ENCODE results near the gene YIF1B.
"Not testable (repeated sequence)": the region's sequence is repeated elsewhere in the genome, so short reads cannot be mapped to it uniquely, and the experiment has no call there.

The YIF1B gene, protein sequence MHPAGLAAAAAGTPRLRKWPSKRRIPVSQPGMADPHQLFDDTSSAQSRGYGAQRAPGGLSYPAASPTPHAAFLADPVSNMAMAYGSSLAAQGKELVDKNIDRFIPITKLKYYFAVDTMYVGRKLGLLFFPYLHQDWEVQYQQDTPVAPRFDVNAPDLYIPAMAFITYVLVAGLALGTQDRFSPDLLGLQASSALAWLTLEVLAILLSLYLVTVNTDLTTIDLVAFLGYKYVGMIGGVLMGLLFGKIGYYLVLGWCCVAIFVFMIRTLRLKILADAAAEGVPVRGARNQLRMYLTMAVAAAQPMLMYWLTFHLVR

DNA sequence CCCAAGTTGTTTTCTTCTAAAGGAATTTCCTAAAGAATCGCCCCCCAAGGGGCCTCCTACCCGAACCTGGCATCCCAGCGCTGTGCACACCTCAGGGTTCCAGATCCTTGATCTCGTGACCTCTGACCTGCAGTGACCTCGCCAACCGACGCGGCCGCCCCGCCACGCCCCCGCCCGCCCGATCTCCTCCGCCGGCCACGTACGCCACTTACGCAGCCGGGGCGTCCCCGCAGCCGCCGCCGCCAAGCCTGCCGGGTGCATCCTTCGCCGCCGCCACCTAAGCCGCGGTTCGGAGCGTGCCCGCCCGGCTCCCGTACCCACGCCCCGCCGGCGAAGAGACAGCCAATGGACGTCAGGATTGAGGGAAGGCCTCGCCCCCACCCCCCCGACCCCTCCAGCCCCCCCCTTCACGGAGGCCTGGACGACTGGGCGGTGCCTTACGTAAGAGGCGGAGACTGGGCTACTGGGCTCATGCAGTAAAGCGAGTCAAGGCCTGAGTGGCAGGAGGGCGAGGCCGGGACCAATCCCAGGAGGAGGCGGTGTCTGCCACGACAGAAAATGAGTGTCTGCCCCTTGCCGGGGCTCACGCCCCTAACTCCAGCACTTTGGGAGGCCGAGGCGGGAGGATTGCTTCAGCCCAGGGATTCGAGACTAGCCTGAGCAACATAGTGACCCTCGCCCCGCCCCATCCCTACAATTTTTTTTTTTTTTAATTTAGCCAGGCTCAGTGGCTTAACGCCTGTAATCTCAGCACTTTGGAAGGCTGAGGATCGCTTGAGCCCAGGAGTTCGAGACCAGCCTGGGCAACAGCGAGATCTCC, at the start of gene YIF1B:
TSS of gene YIF1B (minus strand) at position 291 of the 820 bp plus-strand sequence. CDS start at position 261, 30 bp downstream.
- DNase-seq: peak; percentile 97

DNA sequence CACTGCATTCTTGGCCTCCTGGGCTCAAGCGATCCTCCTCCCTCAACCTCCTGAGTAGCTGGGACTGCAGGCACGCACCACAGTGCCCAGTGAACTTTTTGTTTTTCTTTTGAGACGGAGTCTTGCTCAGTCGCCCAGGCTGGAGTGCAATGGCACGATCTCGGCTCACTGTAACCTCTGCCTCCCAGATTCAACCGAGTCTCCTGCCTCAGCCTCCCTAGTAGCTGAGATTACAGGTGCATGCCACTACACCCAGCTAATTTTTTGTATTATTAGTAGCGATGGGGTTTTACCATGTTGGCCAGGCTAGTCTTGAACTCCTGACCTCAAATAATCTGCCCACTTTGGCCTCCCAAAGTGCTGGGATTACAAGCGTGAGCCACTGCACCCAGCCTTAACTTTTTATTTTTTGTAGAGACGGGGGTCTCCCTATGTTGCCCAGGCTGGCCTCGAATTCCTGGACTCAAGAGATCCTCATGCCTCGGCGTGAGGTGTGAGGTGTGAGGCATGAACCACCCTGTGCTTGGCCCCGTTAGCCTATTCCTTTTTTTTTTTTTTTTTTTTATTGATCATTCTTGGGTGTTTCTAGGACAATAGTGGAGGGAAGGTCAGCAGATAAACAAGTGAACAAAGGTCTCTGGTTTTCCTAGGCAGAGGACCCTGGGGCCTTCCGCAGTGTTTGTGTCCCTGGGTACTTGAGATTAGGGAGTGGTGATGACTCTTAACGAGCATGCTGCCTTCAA, 47.4 kb upstream of the YIF1B start:
- DNase-seq: not testable (repeated sequence)

DNA sequence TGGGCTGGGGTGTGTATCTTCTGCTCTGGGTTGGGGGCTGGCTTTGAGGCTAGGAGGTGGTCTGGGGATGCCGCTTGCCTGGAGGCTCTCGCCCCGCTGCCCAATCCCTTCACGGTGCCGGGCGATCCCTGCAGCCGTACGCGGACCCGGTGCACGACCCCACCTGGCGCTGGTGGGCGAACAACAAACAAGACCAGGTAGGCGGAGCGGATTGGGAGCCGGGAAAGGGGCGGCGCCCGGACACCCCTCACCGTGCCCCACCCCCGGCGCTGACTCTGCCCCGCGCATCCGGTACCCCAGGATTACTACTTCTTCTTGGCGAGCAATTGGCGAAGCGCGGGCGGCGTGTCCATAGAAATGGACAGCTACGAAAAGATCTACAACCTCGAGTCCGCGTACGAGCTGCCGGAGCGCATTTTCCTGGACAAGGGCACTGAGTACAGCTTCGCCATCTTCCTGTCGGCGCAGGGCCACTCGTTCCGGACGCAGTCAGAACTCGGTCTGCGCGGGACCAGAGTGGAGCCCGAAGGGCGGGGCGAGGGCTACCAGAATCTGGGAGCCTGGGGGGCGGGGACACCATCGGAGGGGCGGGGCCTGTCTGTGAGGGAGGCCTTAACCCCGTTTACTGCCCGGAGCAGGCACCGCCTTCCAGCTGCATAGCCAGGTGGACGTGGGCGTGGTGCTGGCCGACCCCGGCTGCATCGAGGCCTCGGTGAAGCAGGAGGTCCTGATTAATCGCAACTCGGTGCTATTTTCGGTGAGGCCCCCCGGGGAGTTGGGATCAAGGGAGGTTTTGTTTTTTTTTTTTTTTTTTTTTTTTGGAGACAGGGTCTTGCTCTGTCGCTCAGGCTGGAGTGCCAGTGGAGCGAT, 46.6 kb upstream of the YIF1B start:
- DNase-seq: peak; percentile 49

DNA sequence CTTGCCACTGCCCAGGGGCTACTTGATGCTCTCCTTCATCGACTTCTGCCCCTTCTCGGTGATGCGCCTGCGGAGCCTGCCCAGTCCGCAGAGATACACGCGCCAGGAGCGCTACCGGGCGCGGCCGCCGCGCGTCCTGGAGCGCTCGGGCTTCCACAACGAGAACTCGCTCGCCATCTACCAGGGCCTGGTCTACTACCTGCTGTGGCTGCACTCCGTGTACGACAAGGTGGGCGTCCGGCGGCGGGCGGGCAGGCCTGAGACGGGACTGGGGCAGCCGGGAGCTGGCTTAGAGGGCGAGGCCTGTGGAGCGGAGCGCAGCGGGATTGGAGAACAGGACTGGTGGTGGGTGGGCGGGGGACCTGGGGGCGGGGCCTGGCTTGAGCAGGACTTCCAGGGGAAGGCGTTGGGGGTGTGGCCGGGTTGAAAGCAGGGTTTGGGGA, 45.9 kb upstream of the YIF1B start:
- DNase-seq: peak; percentile 75

DNA sequence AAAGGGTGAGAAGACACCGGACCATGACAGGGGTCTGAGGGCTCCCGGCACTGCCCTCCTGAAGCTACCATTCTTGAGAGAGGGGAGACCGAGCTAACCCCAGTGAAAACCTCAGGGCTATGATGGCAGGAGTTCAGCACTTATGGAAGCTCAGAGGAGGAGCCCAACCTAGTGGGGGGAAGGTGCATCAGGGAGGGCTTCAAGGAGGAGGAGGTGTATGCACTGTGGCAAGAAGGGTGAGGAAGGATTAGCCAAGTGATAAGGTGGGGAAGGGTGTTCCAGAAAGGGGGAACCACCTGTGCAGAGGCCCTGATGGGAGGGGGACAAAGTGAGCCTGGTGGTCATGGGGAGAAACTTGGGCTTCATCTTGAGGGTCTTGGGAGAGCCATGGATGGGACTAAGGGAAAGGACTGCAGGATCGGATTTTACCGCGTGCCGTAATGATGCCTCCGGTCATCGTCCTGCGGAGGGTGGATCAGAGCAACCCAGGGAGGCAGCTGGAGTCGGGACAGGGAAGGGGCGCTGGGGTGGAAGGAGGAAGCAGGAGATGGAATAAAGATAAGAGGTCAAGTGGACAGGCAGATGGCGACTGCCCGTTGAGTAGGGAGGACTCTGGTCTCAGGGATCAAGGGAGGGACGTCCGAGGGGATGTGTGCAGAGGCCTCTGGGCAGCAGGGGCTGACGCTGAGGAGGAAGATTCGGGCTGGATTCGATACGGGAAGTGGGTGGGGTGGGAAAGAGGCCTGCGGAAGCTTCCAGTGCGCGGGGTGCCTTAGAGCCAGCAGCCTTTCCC, 45.3 kb upstream of the YIF1B start:
- DNase-seq: no peak

DNA sequence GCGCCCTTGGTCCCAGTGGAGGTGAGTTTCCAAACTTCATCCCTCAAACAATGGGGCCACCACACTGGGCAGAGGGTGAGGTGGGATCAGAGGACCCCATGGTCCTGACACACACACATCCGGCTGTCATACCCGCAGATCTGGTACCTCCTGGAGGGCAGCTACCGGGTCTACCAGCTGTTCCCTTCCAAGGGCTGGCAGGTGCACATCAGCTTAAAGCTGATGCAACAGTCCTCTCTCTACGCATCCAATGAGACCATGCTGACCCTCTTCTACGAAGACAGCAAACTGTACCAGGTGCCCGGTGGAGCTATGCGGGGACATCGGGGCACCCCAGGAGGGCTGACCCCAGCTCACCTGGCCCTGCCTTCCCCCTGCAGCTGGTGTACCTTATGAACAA, 44.6 kb upstream of the YIF1B start:
- DNase-seq: no peak

DNA sequence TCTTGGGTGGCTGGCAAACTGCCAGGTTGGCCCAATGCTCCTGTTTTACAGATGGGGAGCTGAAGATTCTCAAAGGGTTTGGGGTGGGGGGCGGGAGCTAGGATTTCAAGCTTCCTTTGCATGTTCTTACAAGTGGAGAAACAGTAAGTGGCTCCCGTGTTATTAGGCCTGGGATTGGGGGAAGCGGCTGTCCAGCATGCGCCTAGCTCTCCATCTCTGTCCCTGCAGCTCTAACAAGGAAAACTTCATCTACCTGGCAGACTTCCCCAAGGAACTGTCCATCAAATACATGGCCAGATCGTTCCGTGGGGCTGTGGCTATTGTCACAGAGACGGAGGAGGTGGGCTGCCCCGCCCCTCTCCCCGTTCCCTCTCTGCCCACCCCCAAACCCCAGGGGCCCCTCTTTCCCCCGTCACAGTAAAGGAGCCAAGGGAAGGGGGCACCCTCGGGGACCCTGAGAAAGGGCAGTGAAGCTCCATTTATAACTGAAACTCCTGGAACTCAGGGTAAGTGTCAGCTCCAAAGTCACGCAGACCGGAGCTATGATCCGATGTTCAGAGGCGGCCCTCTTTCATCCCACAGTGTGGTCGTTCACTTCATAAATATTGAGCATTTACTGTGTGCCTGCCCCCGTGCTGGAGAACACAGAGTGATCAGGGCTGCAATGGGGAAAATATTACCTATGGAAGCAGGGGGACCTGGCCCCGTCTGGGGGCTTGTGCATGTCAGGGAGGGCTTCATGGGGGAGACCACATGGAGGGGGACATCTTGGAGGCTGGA, 43.7 kb upstream of the YIF1B start:
- DNase-seq: no peak

DNA sequence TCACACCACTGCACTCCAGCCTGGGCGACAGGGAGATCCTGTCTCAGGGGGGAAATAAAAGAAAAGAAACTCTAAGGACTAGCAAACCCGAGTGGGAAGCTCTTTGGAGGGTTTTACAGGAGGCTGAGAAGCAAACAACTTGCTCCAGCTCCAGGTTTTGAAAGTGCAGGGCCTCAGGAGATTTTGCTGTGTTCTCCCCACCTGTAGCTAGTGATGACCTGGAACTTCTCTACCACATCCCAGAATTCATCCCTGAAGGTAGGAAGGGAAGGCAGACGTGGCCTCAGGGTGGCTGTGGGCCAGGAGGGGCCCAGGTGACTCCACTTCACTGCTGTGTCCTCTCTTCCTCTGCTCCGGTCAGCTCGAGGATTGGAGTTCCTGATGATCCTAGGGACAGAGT, 42.3 kb upstream of the YIF1B start:
- DNase-seq: no peak

DNA sequence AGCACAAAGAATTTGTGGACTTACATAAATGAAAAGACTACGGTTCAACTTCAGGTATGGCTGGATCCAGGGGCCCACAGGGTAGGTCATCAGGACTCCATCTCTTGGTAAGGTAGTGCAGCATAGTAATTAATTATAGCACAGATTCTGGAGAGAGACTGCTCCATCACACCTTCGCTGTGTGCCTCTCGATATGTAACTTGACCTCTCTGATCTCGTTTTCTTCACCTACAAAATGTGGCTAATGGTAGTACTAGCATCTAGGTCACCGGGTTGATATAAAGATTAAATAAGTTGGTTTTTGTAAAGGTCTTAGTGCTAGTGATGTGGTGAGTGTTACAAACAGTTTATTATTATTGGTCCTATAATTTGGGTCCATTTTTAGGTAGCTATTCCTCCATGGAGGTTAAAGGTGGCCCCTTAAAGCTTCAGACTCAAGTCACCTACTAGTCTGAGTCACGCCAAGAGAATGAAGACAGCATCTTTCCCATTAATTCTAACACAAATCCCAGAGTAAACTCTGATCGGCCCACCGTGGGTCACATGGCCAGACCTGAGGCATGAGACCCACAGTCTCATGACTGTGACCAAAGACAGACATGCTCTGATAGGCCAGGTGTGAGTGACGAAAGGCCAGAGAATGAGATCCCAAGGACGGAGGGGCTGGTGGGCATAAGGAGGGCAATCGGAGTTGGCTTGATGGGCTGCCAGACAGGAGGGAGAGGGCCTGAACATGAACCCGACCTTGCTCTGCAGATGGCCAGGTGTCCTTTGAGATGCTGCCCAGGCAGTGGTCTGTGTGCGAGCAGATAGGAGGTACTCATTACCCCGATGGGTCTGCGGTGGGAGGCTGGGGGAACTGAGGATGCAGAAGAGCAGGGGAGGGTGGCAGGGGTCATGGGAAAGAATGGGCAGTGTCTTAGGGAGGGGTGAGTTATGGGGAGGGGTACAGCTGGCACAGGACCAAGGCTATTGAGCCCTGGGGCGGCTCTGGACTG, 40.3 kb upstream of the YIF1B start:
- no peak for DNase-seq

DNA sequence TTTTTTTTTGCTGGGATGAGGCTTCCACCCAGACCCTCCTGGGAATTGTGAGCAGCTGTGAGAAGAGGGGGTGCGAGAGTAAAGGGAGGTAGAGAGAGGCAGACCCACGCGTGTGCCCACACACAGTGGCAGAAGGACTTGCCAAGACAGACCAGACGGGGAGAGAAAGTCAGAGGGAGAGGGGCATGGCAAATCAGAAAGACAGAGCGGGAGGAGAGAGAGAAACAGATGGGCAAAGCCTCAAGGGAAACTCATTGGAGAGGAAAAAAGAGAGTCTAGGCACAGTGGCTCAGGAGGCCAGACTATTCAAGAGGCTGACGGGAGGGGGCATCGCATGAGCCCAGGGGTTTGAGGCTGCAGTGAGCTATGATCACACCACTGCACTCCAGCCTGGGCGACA, 36.9 kb upstream of the YIF1B start:
- no peak for DNase-seq

DNA sequence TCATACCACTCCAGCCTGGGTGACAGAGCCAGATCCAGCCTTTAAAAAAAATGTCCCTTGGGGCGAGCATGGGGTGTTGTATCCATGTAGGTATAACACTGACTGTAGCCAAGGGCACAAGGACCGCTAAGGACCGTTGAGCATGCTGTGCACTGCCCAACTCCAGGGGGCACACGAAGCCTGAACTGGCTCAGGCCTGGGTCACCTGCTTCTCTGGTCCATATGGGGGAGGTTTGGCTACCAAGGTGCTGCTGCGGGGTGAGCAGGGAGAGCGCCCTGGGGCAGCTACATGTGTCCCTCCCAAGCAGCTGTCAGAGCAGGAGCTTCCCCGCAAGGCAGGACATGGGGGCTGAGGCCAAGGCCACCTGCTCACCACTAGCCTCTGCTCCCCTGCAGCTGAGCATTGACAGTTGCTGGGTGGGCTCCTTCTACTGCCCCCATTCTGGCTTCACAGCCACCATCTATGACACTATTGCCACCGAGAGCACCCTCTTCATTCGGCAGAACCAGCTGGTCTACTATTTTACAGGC, 36.2 kb upstream of the YIF1B start:
- no peak for DNase-seq

DNA sequence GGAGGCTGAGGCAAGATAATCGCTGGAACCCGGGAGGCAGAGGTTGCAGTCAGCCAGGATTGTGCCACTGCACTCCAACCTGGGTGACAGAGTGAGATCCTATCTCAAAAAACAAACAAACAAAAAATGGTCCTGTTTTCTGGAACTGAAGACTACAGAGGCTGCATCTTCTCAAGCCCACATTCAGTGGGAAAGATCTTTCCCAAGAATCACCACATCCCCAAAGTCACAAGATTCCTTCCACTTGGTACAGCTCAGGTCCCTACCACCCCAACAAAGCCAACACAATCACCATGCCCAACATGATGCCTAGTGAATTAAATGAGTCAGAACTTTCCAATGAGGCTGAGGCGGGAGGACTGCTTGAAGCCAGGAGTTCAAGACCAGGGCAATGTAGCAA, 35.1 kb upstream of the YIF1B start:
- no peak for DNase-seq

DNA sequence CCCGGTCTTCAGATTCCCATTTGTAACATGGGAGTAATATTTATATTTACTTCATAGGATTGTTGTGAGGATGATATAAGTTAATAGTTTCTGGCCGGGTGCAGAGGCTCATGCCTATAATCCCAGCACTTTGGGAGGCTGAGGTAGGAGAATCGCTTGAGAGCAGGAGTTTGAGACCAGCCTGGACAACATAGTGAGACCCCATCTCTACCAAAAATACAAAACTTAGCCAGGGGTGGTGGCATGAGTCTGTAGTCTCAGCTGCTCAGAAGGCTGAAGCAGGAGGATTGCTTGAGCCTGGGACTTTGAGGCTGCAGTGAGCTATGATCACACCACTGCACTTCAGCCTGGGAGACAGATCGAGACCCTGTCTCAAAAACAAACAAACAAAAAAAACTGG, 31.1 kb upstream of the YIF1B start:
- DNase-seq: no peak

DNA sequence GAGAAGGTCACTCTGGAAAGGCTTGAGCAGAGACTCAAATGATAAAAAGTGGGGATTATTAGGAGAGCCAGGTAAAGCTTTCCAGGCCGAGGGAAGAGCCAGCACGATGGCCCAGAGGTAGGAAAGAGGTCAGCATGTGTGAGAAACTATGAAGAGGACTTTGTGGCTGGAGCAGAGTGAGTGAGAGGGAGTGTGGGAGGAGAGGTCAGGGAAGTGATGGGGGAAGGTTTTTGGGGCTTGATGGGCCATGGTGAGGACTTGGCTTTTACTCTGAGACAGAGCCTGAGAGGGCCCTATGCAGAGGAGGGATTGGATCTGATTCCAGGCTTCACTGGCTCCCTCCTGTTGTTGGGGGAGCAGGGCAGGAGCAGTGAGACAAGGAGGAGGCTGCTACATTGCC, 25.2 kb upstream of the YIF1B start:
- DNase-seq: no peak

DNA sequence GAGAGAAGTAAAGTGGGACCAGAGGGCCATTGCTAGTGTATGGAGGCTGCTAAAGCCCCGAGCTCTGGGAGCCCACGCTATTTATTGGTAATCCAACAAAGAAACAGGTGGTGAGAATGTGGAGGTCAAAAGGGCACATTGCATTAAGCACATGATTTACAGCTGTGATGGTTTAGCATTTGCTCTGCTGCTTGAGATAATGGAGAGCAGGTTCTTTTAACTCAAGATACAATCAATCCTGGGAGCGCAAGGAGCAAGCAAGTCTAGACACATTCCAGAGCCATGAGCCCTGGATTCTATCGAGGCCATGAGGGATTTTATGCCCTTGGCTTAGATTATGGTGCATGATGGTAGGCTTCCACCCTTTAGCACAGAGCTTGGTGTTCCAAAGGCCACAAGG, 23.3 kb upstream of the YIF1B start:
- DNase-seq: not testable (repeated sequence)

DNA sequence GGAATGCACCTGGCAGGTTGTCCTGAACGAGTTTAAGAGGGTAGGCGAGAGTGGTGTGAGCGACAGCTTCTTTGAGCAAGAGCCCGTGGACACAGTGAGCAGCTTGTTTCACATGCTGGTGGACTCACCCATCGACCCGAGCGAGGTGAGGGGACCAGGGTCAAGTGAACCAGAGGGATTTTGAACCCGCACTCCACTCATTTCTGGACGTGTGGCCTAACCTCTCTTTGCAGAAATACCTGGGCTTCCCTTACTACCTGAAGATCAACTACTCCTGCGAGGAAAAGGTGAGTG, 21.6 kb upstream of the YIF1B start:
- no peak for DNase-seq

DNA sequence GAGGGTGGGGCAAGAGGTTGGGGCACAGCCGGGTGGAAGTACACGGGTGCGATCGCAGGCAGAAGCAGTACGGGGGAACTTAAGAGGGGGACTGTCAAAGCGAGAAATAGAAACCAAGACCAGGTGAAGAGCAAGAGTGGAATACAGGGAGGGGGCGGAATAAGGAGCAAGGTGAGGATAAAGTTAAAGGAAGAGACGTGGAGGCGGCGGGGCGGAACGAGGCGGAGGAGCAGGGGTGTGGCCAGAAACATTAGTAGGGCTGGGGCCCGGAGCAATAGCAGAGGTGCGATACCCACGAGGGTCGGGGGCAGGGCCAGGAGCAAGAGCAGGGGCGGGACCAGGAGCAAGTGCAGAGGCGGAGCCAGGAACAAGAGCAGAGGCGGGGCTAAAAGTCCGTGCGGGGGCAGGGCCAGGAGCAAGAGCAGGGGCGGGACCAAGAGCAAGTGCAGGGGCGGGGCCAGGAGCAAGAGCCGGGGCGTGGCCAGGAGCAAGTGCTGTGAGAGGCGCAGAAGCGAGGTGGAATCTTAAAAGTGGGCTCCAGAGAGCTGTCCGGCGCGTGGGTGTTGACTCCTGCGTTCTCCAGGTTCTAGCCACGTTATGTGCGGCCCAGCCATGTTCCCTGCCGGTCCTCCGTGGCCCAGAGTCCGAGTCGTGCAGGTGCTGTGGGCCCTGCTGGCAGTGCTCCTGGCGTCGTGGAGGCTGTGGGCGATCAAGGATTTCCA, 21.1 kb upstream of the YIF1B start:
- peak; percentile 86 for DNase-seq

DNA sequence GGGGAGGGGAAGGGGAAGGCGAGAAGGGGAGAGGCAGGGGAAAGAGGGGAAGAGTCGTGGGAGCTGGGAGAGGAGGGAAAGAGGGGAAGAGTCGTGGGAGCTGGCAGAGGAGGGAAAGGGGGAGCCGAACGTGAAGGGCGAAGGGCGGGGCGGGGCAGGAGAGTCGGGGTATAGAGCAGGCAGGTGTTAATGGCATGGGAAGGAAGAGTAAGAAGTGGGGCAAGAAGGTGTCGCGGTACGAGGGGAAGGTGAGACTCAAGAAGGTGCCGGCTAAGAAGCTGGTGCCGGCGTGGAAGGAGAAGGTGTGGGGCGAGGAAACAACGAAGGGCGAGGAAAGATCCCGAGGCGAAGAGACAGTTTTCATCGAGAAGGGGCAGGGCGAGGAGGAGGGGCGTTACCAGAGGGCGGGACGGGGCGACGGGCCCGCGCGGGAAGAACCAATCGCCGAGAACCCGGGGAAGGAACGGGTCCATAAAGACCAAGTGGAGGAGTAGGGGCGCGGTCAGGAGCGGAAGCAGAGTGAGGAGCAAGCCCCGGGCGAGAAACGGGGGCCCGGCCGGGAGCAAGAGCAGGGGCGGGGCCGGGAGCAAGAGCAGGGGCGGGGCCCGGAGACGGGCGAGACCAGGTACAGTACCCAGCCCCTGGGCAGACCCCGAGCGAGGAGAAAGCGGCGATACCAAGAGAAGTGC, 20.3 kb upstream of the YIF1B start:
- peak; percentile 96 for DNase-seq
